H1 (cell line): ENCODE data around the gene SYVN1. TPM values are rescaled to one million over a fixed set of nuclear protein-coding genes. Genes with fewer than 3 reads are reported as not detected.

ENCODE experiments used
- ATF3 ChIP-seq: IDR thresholded peaks from 2 replicates; pipeline ENCODE4 v1.6.1; 2011; ENCODE audit warnings: low read depth, mild to moderate bottlenecking, low read length; ENCODE audit not compliant: insufficient read depth
- BRCA1 ChIP-seq: IDR thresholded peaks from 2 replicates; pipeline ENCODE4 v1.6.1; 2012; ENCODE audit warnings: low read depth, low read length, improper control_type of control experiment
- CTBP2 ChIP-seq: IDR thresholded peaks from 2 replicates; pipeline ENCODE4 v1.7.0; 2011; ENCODE audit warnings: borderline replicate concordance, mild to moderate bottlenecking, moderate library complexity, mixed read lengths, low read length; ENCODE audit not compliant: insufficient read depth, insufficient read length
- EP300 ChIP-seq, 2 experiments: IDR thresholded peaks; 1 replicate in 1 of 2; 2 replicates in 1 of 2; pipeline ENCODE4 v1.6.1; 2011 to 2012; ENCODE audit warnings: low read depth in 2 of 2, low read length in 2 of 2, mild to moderate bottlenecking in 2 of 2, borderline replicate concordance in 1 of 2, inconsistent platforms in 1 of 2, moderate library complexity in 1 of 2
- GABPA ChIP-seq: IDR thresholded peaks from 2 replicates; pipeline ENCODE4 v1.6.1; 2011; ENCODE audit warnings: mild to moderate bottlenecking, low read length, moderate library complexity, borderline replicate concordance; ENCODE audit not compliant: insufficient read depth
- HDAC6 ChIP-seq: IDR thresholded peaks from one replicate; pipeline ENCODE4 v1.7.1; 2012; ENCODE audit warnings: low read depth, mild to moderate bottlenecking, inconsistent platforms, low read length, moderate library complexity
- MAX ChIP-seq: IDR thresholded peaks from 2 replicates; pipeline ENCODE4 v1.6.1; 2012; ENCODE audit warnings: inconsistent platforms
- NANOG ChIP-seq: IDR thresholded peaks from 2 replicates; pipeline ENCODE4 v1.6.1; 2011; ENCODE audit warnings: low read length, low read depth, mild to moderate bottlenecking, inconsistent platforms; ENCODE audit not compliant: insufficient read depth, poor library complexity, severe bottlenecking
- POLR2AphosphoS5 ChIP-seq: IDR thresholded peaks from 2 replicates; pipeline ENCODE4 v1.6.1; 2011; ENCODE audit warnings: low read depth, low read length
- polyA plus RNA-seq, 7 experiments: library from polyadenylated mRNA; depleted of rRNA in 3 of 7; stranded (reverse) in 5 of 7; unstranded in 2 of 7; fragments of >200 nt in 5 of 7; fragments of 200-250 nt in 2 of 7; gene quantifications; 1 replicate in 5 of 7; 2 replicates in 1 of 7; 4 replicates in 1 of 7; pipeline versions ENCODE4 v1.2.1 to v1.2.3, GENCODE V29; 2011 to 2013; ENCODE audit warnings: missing spikeins in 2 of 7, mixed read lengths in 2 of 7
- total RNA-seq: library from RNA; stranded (reverse); fragmentation: NEBNext Ultra II Directional; extraction: Animal tissue kit (Norgen Biotek cat#: 25700); gene quantifications from 2 replicates; pipeline ENCODE4 v1.2.1, GENCODE V29; 2021
- TF ChIP-seq, protein P1 (sequence below): IDR thresholded peaks from 2 replicates; pipeline ENCODE4 v1.6.1; 2012; ENCODE audit warnings: inconsistent platforms

Gene SYVN1
- total and polyA plus RNA-seq, 2 of the 8 experiments (the other 6 are each of a cell fraction or from before 2014, with no cell fraction given): 27.8 to 29.4 TPM

GRCh38 chr11:65121865-65122696 lies 12.2 kb downstream of the SYVN1 start, which contains the start of the genes FAU and MRPL49 (continued):
- TF ChIP-seq BRCA1 (peak; percentile 32; the same call in 1 of the 2 replicates), MAX (peak; percentile 46; the same call in 1 of the 2 replicates), CTBP2 (no peak), HDAC6 (no peak), NANOG (no peak), POLR2AphosphoS5 (peak; percentile 97), EP300 (IDR thresholded peaks at IDR 0.05; ENCODE audit: borderline replicate concordance in 1 of 2, low read depth in 2 of 2, low read length in 2 of 2) (no peak), GABPA (no peak), ATF3 (peak; percentile 68; the same call in 1 of the 2 replicates)
- TF ChIP-seq, protein P1, sequence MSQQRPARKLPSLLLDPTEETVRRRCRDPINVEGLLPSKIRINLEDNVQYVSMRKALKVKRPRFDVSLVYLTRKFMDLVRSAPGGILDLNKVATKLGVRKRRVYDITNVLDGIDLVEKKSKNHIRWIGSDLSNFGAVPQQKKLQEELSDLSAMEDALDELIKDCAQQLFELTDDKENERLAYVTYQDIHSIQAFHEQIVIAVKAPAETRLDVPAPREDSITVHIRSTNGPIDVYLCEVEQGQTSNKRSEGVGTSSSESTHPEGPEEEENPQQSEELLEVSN: no peak; the same call in 1 of the 2 replicates
